GM18508 (cell line): ENCODE data around the gene HSD17B2.
"Not testable (repeated sequence)": the region's sequence is repeated elsewhere in the genome, so short reads cannot be mapped to it uniquely, and the experiment has no call there.

ENCODE experiments used
- ATAC-seq: cut with Tn5 transposase; IDR thresholded peaks from one replicate; pipeline ENCODE4 v1.9.1; 2021; ENCODE audit warnings: moderate number of reproducible peaks; ENCODE audit not compliant: insufficient read depth, unreplicated experiment

Gene HSD17B2

GRCh38 chr16:82072313-82072712 is 37.3 kb downstream of the HSD17B2 start:
- no peak for ATAC-seq

- no peak for ATAC-seq
Measured at GRCh38 chr16:82074019-82074558, 39.0 kb downstream of the HSD17B2 start.

GRCh38 chr16:82078125-82078524 is 43.1 kb downstream of the HSD17B2 start:
- no peak for ATAC-seq

- ATAC-seq = no peak
Measured at GRCh38 chr16:82079892-82080291, 44.8 kb downstream of the HSD17B2 start.

- ATAC-seq = no peak
Measured at GRCh38 chr16:82081264-82081663, 46.2 kb downstream of the HSD17B2 start.

GRCh38 chr16:82082097-82082496 is 47.0 kb downstream of the HSD17B2 start:
- ATAC-seq = no peak

- ATAC-seq = no peak
Measured at GRCh38 chr16:82082543-82083244, 47.6 kb downstream of the HSD17B2 start.

- no peak for ATAC-seq
Measured at GRCh38 chr16:82083710-82084353, 48.8 kb downstream of the HSD17B2 start.

- no peak for ATAC-seq
Measured at GRCh38 chr16:82085011-82085779, 50.1 kb downstream of the HSD17B2 start.

- no peak for ATAC-seq
Measured at GRCh38 chr16:82088483-82088882, 53.4 kb downstream of the HSD17B2 start.

GRCh38 chr16:82091241-82091640 is 56.2 kb downstream of the HSD17B2 start:
- no peak for ATAC-seq

GRCh38 chr16:82092711-82093110 is 57.7 kb downstream of the HSD17B2 start:
- ATAC-seq = no peak

- ATAC-seq = no peak
Measured at GRCh38 chr16:82093666-82094300, 58.7 kb downstream of the HSD17B2 start.

- ATAC-seq = no peak
Measured at GRCh38 chr16:82094942-82095540, 60.0 kb downstream of the HSD17B2 start.

- ATAC-seq = no peak
Measured at GRCh38 chr16:82096641-82097040, 61.6 kb downstream of the HSD17B2 start.

- ATAC-seq = no peak
Measured at GRCh38 chr16:82105107-82105506, 70.1 kb downstream of the HSD17B2 start.

GRCh38 chr16:82108100-82108499 is 73.0 kb downstream of the HSD17B2 start:
- ATAC-seq = no peak

- no peak for ATAC-seq
Measured at GRCh38 chr16:82108774-82109173, 73.7 kb downstream of the HSD17B2 start.

- ATAC-seq = not testable (repeated sequence)
Measured at GRCh38 chr16:82109266-82109665, 74.2 kb downstream of the HSD17B2 start.

GRCh38 chr16:82111944-82112343 is 76.9 kb downstream of the HSD17B2 start:
- ATAC-seq = no peak
